ENCODE data around the gene KANK2.

Gene KANK2

GRCh38 chr19:11172576-11172975 is 24.8 kb downstream of the KANK2 start:
- TF ChIP-seq CTCF (IDR thresholded peaks at IDR 0.05): no peak

GRCh38 chr19:11171144-11171543 is 26.2 kb downstream of the KANK2 start:
- no peak for TF ChIP-seq CTCF (IDR thresholded peaks at IDR 0.05)

- TF ChIP-seq CTCF (IDR thresholded peaks at IDR 0.05): no peak
Observed at GRCh38 chr19:11169896-11170678, 27.3 kb downstream of the KANK2 start.

GRCh38 chr19:11168568-11168967 is 28.8 kb downstream of the KANK2 start:
- no peak for TF ChIP-seq CTCF (IDR thresholded peaks at IDR 0.05)

GRCh38 chr19:11166281-11167142 is 30.8 kb downstream of the KANK2 start:
- TF ChIP-seq CTCF (IDR thresholded peaks at IDR 0.05): no peak

- TF ChIP-seq CTCF (IDR thresholded peaks at IDR 0.05): no peak
Observed at GRCh38 chr19:11165486-11166030, 31.8 kb downstream of the KANK2 start.

GRCh38 chr19:11164879-11165406 is 32.4 kb downstream of the KANK2 start:
- TF ChIP-seq CTCF (IDR thresholded peaks at IDR 0.05): no peak

Data from LNCAP (cell line).